Naive B cell (primary cell): Measurements from ENCODE around the gene PER3. TPM values are rescaled to one million over a fixed set of nuclear protein-coding genes. Genes with fewer than 3 reads are reported as not detected.

Experiments used
- polyA plus RNA-seq, 6 donors: library from polyadenylated mRNA; unstranded; fragments of 300-500 nt; fragmentation: Illumina TruSeq; gene quantifications; one replicate each; pipeline ENCODE4 v1.2.3, GENCODE V29; 2021; ENCODE audit warnings: low read depth in 6 of 6

PER3 gene
- polyA plus RNA-seq, 6 donors from 2014 or later, result 0.48 to 2.7 (median 1.6) TPM

Other genes with a start within 250 kb of the PER3 start
- 10 to 100 TPM; 30.3 to 42.3 (median 38.0) TPM for gene VAMP3, start 13.0 kb upstream of the PER3 start, polyA plus RNA-seq
- gene UTS2, start 68.8 kb downstream of the PER3 start, polyA plus RNA-seq, result not detected
- under 1 TPM in 2 of 6 donors, not detected in 4; 0.38 to 0.52 TPM for gene TNFRSF9, start 156.5 kb downstream of the PER3 start, polyA plus RNA-seq
- gene PARK7, start 177.4 kb downstream of the PER3 start, polyA plus RNA-seq, result 100 to 1,000 TPM; 247 to 350 (median 302) TPM
- 1 to 10 TPM in 1 of 6 donors, under 1 TPM in 4, not detected in 1; 0.08 to 1.6 (median 0.77) TPM for gene ERRFI1, start 242.0 kb downstream of the PER3 start, polyA plus RNA-seq